ENCODE results near the gene GRWD1.

- TF ChIP-seq HDGF (IDR thresholded peaks at IDR 0.05; ENCODE audit: borderline replicate concordance) (no peak), ZNF384 (IDR thresholded peaks at IDR 0.05) (no peak), TARDBP (IDR thresholded peaks at IDR 0.05) (no peak), ELF4 (IDR thresholded peaks at IDR 0.05) (no peak), FOXM1 (IDR thresholded peaks at IDR 0.05; ENCODE audit: borderline replicate concordance) (no peak), BHLHE40 (IDR thresholded peaks at IDR 0.05; ENCODE audit: borderline replicate concordance) (no peak), CTBP1 (IDR thresholded peaks at IDR 0.05; ENCODE audit: borderline replicate concordance) (no peak), SUZ12 (IDR thresholded peaks at IDR 0.05) (no peak), FOXK2 (IDR thresholded peaks at IDR 0.05) (no peak), L3MBTL2 (conservative IDR thresholded peaks at IDR 0.05) (no peak), ARNT (IDR thresholded peaks at IDR 0.05) (no peak), SP1 (IDR thresholded peaks at IDR 0.05) (no peak), FOXA1 (IDR thresholded peaks at IDR 0.05) (no peak)
- TF ChIP-seq, protein P1, sequence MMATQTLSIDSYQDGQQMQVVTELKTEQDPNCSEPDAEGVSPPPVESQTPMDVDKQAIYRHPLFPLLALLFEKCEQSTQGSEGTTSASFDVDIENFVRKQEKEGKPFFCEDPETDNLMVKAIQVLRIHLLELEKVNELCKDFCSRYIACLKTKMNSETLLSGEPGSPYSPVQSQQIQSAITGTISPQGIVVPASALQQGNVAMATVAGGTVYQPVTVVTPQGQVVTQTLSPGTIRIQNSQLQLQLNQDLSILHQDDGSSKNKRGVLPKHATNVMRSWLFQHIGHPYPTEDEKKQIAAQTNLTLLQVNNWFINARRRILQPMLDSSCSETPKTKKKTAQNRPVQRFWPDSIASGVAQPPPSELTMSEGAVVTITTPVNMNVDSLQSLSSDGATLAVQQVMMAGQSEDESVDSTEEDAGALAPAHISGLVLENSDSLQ (IDR thresholded peaks at IDR 0.05), result no peak
Measured at GRCh38 chr19:48396824-48397176, 49.0 kb upstream of the GRWD1 start.

All from HEK293T (cell line).